ENCODE data around the gene HIPK1.

The HIPK1 gene

DNA sequence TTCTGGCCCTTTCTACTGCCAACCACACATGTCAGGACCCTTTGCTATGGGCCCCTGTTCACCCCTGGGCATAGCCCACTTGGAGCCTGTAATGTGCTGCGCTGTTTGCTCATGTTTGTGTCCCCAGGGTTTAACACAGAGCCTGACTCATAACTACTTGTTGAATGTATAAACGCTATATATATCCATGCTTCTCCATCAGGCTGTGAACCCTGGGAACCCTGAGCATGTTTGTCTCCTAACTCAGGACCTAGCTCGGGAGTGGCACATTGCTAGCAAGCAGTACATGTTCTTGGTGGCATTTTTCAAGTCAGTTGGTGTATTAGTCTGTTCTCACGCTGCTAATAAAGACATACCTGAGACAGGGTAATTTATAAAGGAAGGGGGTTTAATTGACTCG is 58.1 kb downstream of the HIPK1 start:
- no peak for DNase-seq (ENCODE audit: extremely low read depth, low read depth)
- TF ChIP-seq, protein P1, sequence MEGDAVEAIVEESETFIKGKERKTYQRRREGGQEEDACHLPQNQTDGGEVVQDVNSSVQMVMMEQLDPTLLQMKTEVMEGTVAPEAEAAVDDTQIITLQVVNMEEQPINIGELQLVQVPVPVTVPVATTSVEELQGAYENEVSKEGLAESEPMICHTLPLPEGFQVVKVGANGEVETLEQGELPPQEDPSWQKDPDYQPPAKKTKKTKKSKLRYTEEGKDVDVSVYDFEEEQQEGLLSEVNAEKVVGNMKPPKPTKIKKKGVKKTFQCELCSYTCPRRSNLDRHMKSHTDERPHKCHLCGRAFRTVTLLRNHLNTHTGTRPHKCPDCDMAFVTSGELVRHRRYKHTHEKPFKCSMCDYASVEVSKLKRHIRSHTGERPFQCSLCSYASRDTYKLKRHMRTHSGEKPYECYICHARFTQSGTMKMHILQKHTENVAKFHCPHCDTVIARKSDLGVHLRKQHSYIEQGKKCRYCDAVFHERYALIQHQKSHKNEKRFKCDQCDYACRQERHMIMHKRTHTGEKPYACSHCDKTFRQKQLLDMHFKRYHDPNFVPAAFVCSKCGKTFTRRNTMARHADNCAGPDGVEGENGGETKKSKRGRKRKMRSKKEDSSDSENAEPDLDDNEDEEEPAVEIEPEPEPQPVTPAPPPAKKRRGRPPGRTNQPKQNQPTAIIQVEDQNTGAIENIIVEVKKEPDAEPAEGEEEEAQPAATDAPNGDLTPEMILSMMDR (IDR thresholded peaks at IDR 0.05; ENCODE audit: low read depth, low read length, missing control alignments): no peak
- no peak overlapping the region for H3K4me3 ChIP-seq (replicated peaks; ENCODE audit: low read depth, low read length)

DNA sequence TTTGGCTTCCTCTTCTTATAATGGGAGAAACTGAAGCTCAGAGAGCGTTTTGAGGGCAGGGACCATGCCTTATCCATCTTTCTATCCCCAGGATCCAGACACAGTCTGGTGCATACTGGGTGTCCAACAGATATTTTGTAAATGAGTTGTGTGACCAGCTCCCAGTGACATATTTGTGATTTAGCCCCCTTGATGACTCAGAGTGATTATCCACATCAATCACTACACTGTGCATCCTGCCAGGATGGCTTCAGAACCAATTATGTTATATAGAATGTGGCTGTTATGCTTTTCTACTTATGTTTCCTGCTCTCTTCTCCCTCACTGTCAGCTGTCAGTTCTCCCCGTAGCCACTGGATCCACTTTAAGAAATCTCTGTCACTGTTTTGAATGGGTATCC is 61.4 kb downstream of the HIPK1 start:
- H3K4me3 ChIP-seq (replicated peaks; ENCODE audit: low read depth, low read length): no peak overlapping the region
- TF ChIP-seq, protein P1 (IDR thresholded peaks at IDR 0.05; ENCODE audit: low read depth, low read length, missing control alignments): no peak
- DNase-seq (ENCODE audit: extremely low read depth, low read depth): no peak

DNA sequence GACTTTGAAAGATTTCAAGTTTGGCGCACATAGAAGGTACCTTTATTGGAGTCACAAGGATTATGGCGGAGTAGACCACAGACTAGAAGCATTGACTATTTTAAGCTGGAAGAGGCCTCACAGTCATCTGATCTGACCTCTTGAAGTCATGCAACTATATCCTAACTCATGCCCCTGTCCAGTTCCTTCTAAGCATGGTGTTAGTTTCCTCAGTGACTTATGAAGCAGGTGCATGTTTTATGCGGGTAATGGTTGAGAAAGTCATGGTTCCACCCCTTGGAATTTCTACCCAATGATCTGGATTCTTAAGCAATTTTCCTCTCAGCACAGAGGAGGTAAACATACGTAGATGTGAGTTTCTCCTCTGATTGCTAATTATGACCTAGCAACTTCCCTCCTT is 61.8 kb downstream of the HIPK1 start:
- no peak for DNase-seq (ENCODE audit: extremely low read depth, low read depth)
- TF ChIP-seq, protein P1 (IDR thresholded peaks at IDR 0.05; ENCODE audit: low read depth, low read length, missing control alignments): no peak

DNA sequence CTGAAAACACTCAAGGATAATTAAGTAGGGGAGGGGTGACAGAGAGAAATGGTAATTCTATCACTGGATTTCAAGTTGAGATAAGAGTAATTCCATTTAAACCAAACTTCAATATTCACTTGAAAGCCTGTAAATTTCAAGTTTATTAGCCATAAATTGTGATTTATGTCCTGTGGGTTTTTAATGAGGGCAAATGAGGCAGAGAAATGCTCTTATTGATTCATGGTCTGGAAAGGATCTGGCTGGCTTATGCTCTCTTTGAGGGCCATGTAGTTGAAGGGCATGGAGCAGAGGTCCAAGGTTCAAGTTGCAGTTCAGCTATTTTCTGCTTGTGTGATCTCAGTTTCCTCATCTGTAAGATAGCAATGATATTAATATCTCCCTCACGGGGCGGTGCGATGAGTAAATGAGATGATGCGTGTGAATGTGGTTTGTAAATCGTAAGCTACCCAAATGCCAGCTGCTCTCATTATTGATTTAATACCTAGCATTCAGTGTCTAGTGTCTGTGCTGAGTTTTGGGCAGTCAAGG is 62.4 kb downstream of the HIPK1 start:
- no peak for DNase-seq (ENCODE audit: extremely low read depth, low read depth)
- TF ChIP-seq, protein P1 (IDR thresholded peaks at IDR 0.05; ENCODE audit: low read depth, low read length, missing control alignments): no peak
- no peak overlapping the region for H3K4me3 ChIP-seq (replicated peaks; ENCODE audit: low read depth, low read length)

More for the DNA sequence above, 61.8 kb downstream of the HIPK1 start:
- H3K4me3 ChIP-seq (replicated peaks; ENCODE audit: low read depth, low read length): no peak overlapping the region

DNA sequence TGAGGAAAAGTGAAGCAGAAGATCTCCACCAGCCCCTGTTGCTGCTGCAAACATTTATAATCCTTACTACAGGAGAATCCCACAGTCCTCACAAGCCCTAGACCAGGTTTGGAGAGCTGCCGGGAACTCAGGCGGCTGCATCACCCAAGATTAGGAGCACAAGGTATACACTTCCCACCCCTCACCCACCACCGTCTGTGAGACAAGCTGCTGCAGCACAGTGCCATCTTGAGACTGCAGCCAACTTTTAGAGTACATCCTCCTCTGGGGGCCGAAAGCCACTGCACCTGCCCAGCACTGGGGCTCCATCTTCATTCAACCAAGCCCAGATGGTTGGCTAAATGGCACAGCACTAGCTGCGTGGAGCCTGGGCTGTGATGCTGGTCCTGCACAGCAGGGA is 63.9 kb downstream of the HIPK1 start:
- TF ChIP-seq, protein P1 (IDR thresholded peaks at IDR 0.05; ENCODE audit: low read depth, low read length, missing control alignments): no peak
- DNase-seq (ENCODE audit: extremely low read depth, low read depth): no peak
- H3K4me3 ChIP-seq (replicated peaks; ENCODE audit: low read depth, low read length): no peak overlapping the region

DNA sequence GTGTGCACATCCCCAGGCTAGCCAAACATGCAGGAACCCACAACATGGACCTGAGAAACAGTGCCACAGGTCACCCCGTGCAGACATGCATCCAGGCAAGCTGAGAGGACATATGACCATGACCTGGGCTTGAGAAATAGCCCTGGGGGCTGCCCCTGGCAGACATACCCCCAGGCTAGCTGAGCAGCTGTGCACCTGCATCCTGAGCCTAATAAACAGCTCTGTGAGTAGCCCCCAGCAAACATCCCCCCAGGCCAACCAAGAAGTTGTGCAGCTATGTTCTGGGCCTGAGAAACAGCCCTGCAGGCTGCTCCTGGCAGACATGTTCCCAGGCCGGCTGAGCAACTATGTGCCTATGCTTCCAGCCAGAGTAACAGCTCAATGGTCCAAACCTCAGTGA is 64.6 kb downstream of the HIPK1 start:
- TF ChIP-seq, protein P1 (IDR thresholded peaks at IDR 0.05; ENCODE audit: low read depth, low read length, missing control alignments): no peak
- DNase-seq (ENCODE audit: extremely low read depth, low read depth): no peak
- no peak overlapping the region for H3K4me3 ChIP-seq (replicated peaks; ENCODE audit: low read depth, low read length)

DNA sequence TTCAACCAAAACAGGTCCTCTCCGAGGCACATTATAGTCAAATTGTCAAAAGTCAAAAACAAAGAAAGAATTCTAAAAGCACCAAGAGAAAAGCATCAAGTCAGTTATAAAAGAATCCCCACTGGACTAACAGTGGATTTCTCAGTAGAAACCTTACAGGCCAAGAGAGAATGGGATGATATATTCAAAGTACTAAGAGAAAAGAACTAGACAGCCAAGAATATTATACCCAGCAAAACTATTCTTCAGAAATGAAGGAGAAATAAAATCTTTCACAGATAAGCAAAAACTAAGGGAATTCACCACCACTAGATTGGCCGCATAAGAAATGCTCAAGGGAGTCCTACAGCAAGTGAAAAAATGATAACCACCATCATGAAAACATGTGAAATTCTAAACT is 66.3 kb downstream of the HIPK1 start:
- no peak for DNase-seq (ENCODE audit: extremely low read depth, low read depth)
- TF ChIP-seq, protein P1 (IDR thresholded peaks at IDR 0.05; ENCODE audit: low read depth, low read length, missing control alignments): no peak
- no peak overlapping the region for H3K4me3 ChIP-seq (replicated peaks; ENCODE audit: low read depth, low read length)
